Naive thymus-derived CD4-positive, alpha-beta T cell (primary cell): ENCODE results near the gene TCTN1. TPM values are rescaled to one million over a fixed set of nuclear protein-coding genes. Genes with fewer than 3 reads are reported as not detected.

Experiments
- ATAC-seq: fragments of 150-1000 bp; cut with Tn5 transposase; 2 replicates; pipeline ENCODE4 v1.10.0; 2021; ENCODE audit warnings: mild to moderate bottlenecking, moderate library complexity
- CTCF ChIA-PET: fragments of 350-600 bp; sonication (Branson Sonifier 250); formaldehyde crosslinking; loops from one replicate; lab custom pipeline; 2021; ENCODE audit warnings: antibody characterized with exemption; lab: Charles Lee
- POLR2A ChIA-PET: fragments of 350-600 bp; sonication (Branson Sonifier 250); formaldehyde crosslinking; loops from one replicate; lab custom pipeline; 2021; ENCODE audit warnings: antibody characterized with exemption, inconsistent platforms; lab: Charles Lee
- DNase-seq, 9 donors: peaks; one replicate each; pipeline versions ENCODE4 v3.0.0 to v3.0.0-alpha.2; 2020 to 2022; ENCODE audit warnings: mixed read lengths in 1 of 9
- H3K27ac ChIP-seq: one replicate; pipeline ENCODE4 v1.7.0; 2013; ENCODE audit warnings: mild to moderate bottlenecking, low read depth, low read length, moderate library complexity
- H3K27me3 ChIP-seq, 2 donors: one replicate each; pipeline ENCODE4 v1.7.0; 2013; ENCODE audit warnings: low read length in 2 of 2, mild to moderate bottlenecking in 2 of 2, moderate library complexity in 2 of 2; ENCODE audit not compliant: control insufficient read depth in 2 of 2, insufficient read depth in 2 of 2
- H3K36me3 ChIP-seq, 3 experiments: 1 replicate in 2 of 3; 2 replicates in 1 of 3; pipeline ENCODE4 v1.7.0; 2013; ENCODE audit warnings: low read length in 3 of 3, mild to moderate bottlenecking in 3 of 3, moderate library complexity in 1 of 3; ENCODE audit not compliant: insufficient read depth in 3 of 3, control insufficient read depth in 2 of 3
- H3K4me1 ChIP-seq, 2 donors: one replicate each; pipeline ENCODE4 v1.7.0; 2013; ENCODE audit warnings: low read length in 2 of 2, mild to moderate bottlenecking in 2 of 2, moderate library complexity in 1 of 2; ENCODE audit not compliant: control insufficient read depth in 2 of 2, insufficient read depth in 2 of 2
- H3K4me3 ChIP-seq: 2 replicates; pipeline ENCODE4 v1.7.0; 2013; ENCODE audit warnings: mild to moderate bottlenecking, low read length
- H3K9me3 ChIP-seq, 3 experiments: 1 replicate in 2 of 3; 2 replicates in 1 of 3; pipeline ENCODE4 v1.7.0; 2013; ENCODE audit warnings: low read length in 3 of 3; ENCODE audit not compliant: control insufficient read depth in 2 of 3
- H3K27ac Mint-ChIP-seq, 9 donors: one replicate each; pipeline ENCODE4 v1.8.0; 2020 to 2022; ENCODE audit warnings: mixed read lengths in 9 of 9, mild to moderate bottlenecking in 8 of 9, moderate library complexity in 5 of 9, inconsistent platforms in 2 of 9
- H3K27me3 Mint-ChIP-seq, 5 donors: one replicate each; pipeline ENCODE4 v1.8.0; 2021 to 2022; ENCODE audit warnings: mixed read lengths in 5 of 5, mild to moderate bottlenecking in 1 of 5
- H3K36me3 Mint-ChIP-seq, 5 donors: one replicate each; pipeline ENCODE4 v1.8.0; 2020 to 2022; ENCODE audit warnings: mixed read lengths in 5 of 5, mild to moderate bottlenecking in 3 of 5, inconsistent platforms in 1 of 5
- H3K4me1 Mint-ChIP-seq, 7 donors: one replicate each; pipeline ENCODE4 v1.8.0; 2020 to 2022; ENCODE audit warnings: mixed read lengths in 7 of 7, mild to moderate bottlenecking in 3 of 7, inconsistent platforms in 1 of 7
- H3K4me3 Mint-ChIP-seq, 10 donors: one replicate each; pipeline ENCODE4 v1.8.0; 2020 to 2022; ENCODE audit warnings: mild to moderate bottlenecking in 10 of 10, mixed read lengths in 10 of 10, moderate library complexity in 6 of 10, inconsistent platforms in 2 of 10
- H3K9me3 Mint-ChIP-seq, 11 donors: one replicate each; pipeline ENCODE4 v1.8.0; 2020 to 2022; ENCODE audit warnings: mixed read lengths in 11 of 11, mild to moderate bottlenecking in 4 of 11, inconsistent platforms in 1 of 11, moderate library complexity in 1 of 11
- intact Hi-C, 2 donors: fragments of 100-400 bp; cut with micrococcal nuclease; formaldehyde crosslinking; loops; one replicate each; pipeline ENCODE4 v1.15.1; 2023
- polyA plus RNA-seq, 2 donors: library from polyadenylated mRNA; unstranded; fragments of 300-500 nt; fragmentation: Illumina TruSeq; gene quantifications; one replicate each; pipeline ENCODE4 v1.2.3, GENCODE V29; 2021
- total RNA-seq, 6 experiments: library from RNA in 5 of 6; stranded (reverse) in 5 of 6; gene quantifications; 1 replicate in 5 of 6; 2 replicates in 1 of 6; pipeline ENCODE4 v1.2.3 and lab custom pipeline; 2021 to 2026

The TCTN1 gene
- total and polyA plus RNA-seq, 7 experiments from 2014 or later, result 4.2 to 13.0 (median 8.8) TPM

DNA sequence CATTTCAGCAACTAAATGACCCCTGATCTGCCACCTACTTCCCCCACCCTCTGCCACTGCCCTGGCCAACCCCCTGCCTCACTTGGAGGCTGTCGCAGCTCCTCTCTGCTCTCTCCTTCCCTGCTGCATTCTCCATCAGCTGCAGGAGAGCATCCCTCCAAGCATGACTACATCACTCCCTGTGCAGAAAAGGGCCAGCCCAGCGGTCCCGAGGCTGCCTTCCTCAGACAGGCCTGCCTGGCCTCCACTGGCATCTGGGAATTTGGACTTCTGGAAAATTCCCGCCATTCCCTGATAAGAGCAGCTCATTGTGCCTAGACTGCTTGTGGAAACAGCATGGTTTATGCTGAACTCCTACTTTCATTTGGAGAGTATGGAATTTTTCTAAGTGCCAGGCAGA lies 62.2 kb downstream of the TCTN1 start:
- ATAC-seq, result no peak
- Mint-ChIP-seq H3K27ac (peak overlapping the region in 3 of 9 donors; percentile 21 to 43 (median 36)), H3K27me3 (no peaks in the 10 kb centered on the region), H3K9me3 (peaks cover 0 to 10% (median 3%) of the 10 kb centered on the region in 11 donors), H3K4me3 (peak overlapping the region in 2 of 10 donors; percentile 14 to 45), H3K36me3 (peaks cover 4 to 35% (median 25%) of the 10 kb centered on the region in 5 donors), H3K4me1 (peaks cover 29 to 53% (median 45%) of the 10 kb centered on the region in 7 donors)
- intact Hi-C loops, result loop anchor here in 1 of 2 donors (2.0 kb wide), 1 partner anchor 23 kb away; no protein-coding TSS in a partner anchor
- no peak overlapping the region for H3K27ac ChIP-seq
- H3K36me3 ChIP-seq, result no peaks in the 10 kb centered on the region
- ChIA-PET CTCF (interaction anchor here (0.6 kb wide), 1 partner anchor 20 kb away, joined by 3 read pairs; no protein-coding TSS in a partner anchor), POLR2A (interaction anchor here (1.1 kb wide), 2 partner anchors 12 to 208 kb away, joined by 3 read pairs; partner anchors contain the start of gene GPN3)
- H3K9me3 ChIP-seq, result no peaks in the 10 kb centered on the region
- no peak overlapping the region for H3K4me3 ChIP-seq
- no peak for DNase-seq
- H3K27me3 ChIP-seq, result no peaks in the 10 kb centered on the region
- peaks cover 15 to 23% of the 10 kb centered on the region in 2 donors for H3K4me1 ChIP-seq

GRCh38 chr12:110677206-110677911 lies 63.4 kb downstream of the TCTN1 start:
- ChIA-PET CTCF (interaction anchor here (1.0 to 1.8 kb wide), 5 partner anchors 8 to 76 kb away, joined by 3 to 6 read pairs (median 5); partner anchors contain the start of gene TCTN1), POLR2A (interaction anchor here (0.6 to 1.3 kb wide), 3 partner anchors 11 to 210 kb away, joined by 3 to 7 read pairs (median 3); partner anchors contain the start of genes GPN3 and HVCN1)
- no peaks in the 10 kb centered on the region for H3K27me3 ChIP-seq
- ATAC-seq (peak; percentile 61), DNase-seq (peak in 2 of 9 donors; percentile 16 to 17)
- H3K36me3 ChIP-seq, result no peaks in the 10 kb centered on the region
- H3K9me3 ChIP-seq, result no peaks in the 10 kb centered on the region
- H3K27ac ChIP-seq, result peak overlapping the region; percentile 16
- H3K9me3 Mint-ChIP-seq, result peaks cover 0 to 10% (median 3%) of the 10 kb centered on the region in 11 donors
- peak overlapping the region; percentile 1 for H3K4me3 ChIP-seq
- peaks cover 15 to 23% of the 10 kb centered on the region in 2 donors for H3K4me1 ChIP-seq
- H3K4me3 Mint-ChIP-seq, result peak overlapping the region; percentile 34 to 80 (median 60)
- H3K27me3 Mint-ChIP-seq, result no peaks in the 10 kb centered on the region
- H3K36me3 Mint-ChIP-seq, result peaks cover 9 to 41% (median 31%) of the 10 kb centered on the region in 5 donors
- peaks cover 31 to 53% (median 44%) of the 10 kb centered on the region in 7 donors for H3K4me1 Mint-ChIP-seq
- peak overlapping the region; percentile 29 to 91 (median 84) for H3K27ac Mint-ChIP-seq
- intact Hi-C loops, result loop anchor here in 1 of 2 donors (2.0 kb wide), 1 partner anchor 21 kb away; no protein-coding TSS in a partner anchor

GRCh38 chr12:110677982-110678381 lies 64.1 kb downstream of the TCTN1 start:
- peaks cover 15 to 23% of the 10 kb centered on the region in 2 donors for H3K4me1 ChIP-seq
- Mint-ChIP-seq H3K27me3 (no peaks in the 10 kb centered on the region), H3K4me3 (peak overlapping the region; percentile 34 to 80 (median 60)), H3K9me3 (peaks cover 0 to 10% (median 3%) of the 10 kb centered on the region in 11 donors), H3K4me1 (peaks cover 31 to 53% (median 40%) of the 10 kb centered on the region in 7 donors), H3K27ac (peak overlapping the region; percentile 29 to 91 (median 84)), H3K36me3 (peaks cover 9 to 40% (median 27%) of the 10 kb centered on the region in 5 donors)
- DNase-seq (no peak), ATAC-seq (peak; percentile 24)
- intact Hi-C loops, result loop anchor here in 1 of 2 donors (2.0 kb wide), 1 partner anchor 21 kb away; no protein-coding TSS in a partner anchor
- no peaks in the 10 kb centered on the region for H3K27me3 ChIP-seq
- no peak overlapping the region for H3K4me3 ChIP-seq
- POLR2A ChIA-PET, result interaction anchor here (0.6 to 1.3 kb wide), 3 partner anchors 11 to 158 kb away, joined by 3 to 7 read pairs (median 5); partner anchors contain the start of gene HVCN1
- CTCF ChIA-PET, result interaction anchor here (0.6 to 1.8 kb wide), 6 partner anchors 8 to 76 kb away, joined by 3 to 6 read pairs (median 5); partner anchors contain the start of gene TCTN1
- no peaks in the 10 kb centered on the region for H3K9me3 ChIP-seq
- peak overlapping the region; percentile 16 for H3K27ac ChIP-seq
- peaks cover 0 to under 1% (median 0%) of the 10 kb centered on the region in 3 experiments for H3K36me3 ChIP-seq

DNA sequence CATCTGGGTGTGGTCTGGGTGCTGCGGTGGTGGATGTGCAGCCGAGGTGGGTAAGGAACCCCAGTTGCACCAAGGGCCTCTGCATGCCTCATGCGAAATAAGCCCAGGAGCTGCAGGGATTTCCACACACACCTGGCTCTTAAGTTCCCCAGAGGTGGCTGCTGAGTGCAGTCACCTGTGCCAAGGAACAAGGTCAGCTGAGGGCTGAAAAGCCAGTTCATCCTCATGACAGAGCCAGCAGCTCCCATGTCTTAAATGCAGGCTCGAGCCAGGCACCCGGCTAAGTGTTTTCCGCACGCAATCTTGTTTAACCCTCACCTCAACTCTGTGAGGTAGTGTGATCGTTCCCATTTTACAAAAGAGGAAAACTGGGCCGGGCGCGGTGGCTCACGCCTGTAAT lies 65.3 kb downstream of the TCTN1 start:
- peak overlapping the region in 1 of 9 donors; percentile 34 for H3K27ac Mint-ChIP-seq
- POLR2A ChIA-PET, result no interaction called here
- peaks cover 0 to 7% (median 3%) of the 10 kb centered on the region in 11 donors for H3K9me3 Mint-ChIP-seq
- peaks cover 15 to 23% of the 10 kb centered on the region in 2 donors for H3K4me1 ChIP-seq
- intact Hi-C loops, result no loop called here
- no peak overlapping the region for H3K27ac ChIP-seq
- ATAC-seq (no peak), DNase-seq (no peak)
- H3K27me3 ChIP-seq, result no peaks in the 10 kb centered on the region
- CTCF ChIA-PET, result interaction anchor here (0.6 to 0.9 kb wide), 3 partner anchors 9 to 79 kb away, joined by 3 to 4 read pairs (median 3); no protein-coding TSS in a partner anchor
- H3K4me3 ChIP-seq, result no peak overlapping the region
- peaks cover 9 to 44% (median 23%) of the 10 kb centered on the region in 5 donors for H3K36me3 Mint-ChIP-seq
- no peaks in the 10 kb centered on the region for H3K9me3 ChIP-seq
- H3K4me3 Mint-ChIP-seq, result peak overlapping the region in 1 of 10 donors; percentile 25
- peaks cover 0 to 4% (median 0%) of the 10 kb centered on the region in 3 experiments for H3K36me3 ChIP-seq
- H3K27me3 Mint-ChIP-seq, result no peaks in the 10 kb centered on the region
- H3K4me1 Mint-ChIP-seq, result peaks cover 31 to 57% (median 35%) of the 10 kb centered on the region in 7 donors

DNA sequence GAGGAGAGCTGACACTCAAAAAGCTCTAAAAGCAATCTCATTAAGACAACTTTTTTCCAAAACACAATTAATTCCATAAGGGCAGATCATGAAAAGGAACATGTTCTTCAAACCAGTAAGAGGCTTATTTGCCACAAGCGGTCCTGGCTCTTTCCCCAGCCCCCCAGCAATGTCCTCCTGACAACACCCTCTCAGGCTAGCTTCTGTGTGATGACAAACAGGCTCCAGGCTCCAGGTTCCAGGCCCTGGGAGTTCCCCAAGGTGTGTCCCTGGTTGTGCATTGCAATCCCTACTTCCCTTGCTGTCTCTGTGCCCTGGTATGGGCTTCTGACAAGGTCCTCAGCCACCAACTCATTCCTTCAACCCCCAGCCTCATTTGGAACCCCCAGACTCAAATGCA lies 66.1 kb downstream of the TCTN1 start:
- Histone ChIP-seq H3K27me3 (no peaks in the 10 kb centered on the region), H3K36me3 (peaks cover 0 to 7% (median 0%) of the 10 kb centered on the region in 3 experiments), H3K4me3 (no peak overlapping the region), H3K27ac (no peak overlapping the region), H3K4me1 (peaks cover 15 to 23% of the 10 kb centered on the region in 2 donors), H3K9me3 (no peaks in the 10 kb centered on the region)
- H3K4me3 Mint-ChIP-seq, result no peak overlapping the region
- peaks cover 5 to 45% (median 22%) of the 10 kb centered on the region in 5 donors for H3K36me3 Mint-ChIP-seq
- H3K27me3 Mint-ChIP-seq, result no peaks in the 10 kb centered on the region
- DNase-seq (no peak), ATAC-seq (no peak)
- CTCF ChIA-PET, result no interaction called here
- POLR2A ChIA-PET, result no interaction called here
- peak overlapping the region in 4 of 9 donors; percentile 13 to 63 (median 33) for H3K27ac Mint-ChIP-seq
- H3K4me1 Mint-ChIP-seq, result peaks cover 30 to 58% (median 35%) of the 10 kb centered on the region in 7 donors
- peaks cover 0 to 4% (median 0%) of the 10 kb centered on the region in 11 donors for H3K9me3 Mint-ChIP-seq
- intact Hi-C loops, result no loop called here

DNA sequence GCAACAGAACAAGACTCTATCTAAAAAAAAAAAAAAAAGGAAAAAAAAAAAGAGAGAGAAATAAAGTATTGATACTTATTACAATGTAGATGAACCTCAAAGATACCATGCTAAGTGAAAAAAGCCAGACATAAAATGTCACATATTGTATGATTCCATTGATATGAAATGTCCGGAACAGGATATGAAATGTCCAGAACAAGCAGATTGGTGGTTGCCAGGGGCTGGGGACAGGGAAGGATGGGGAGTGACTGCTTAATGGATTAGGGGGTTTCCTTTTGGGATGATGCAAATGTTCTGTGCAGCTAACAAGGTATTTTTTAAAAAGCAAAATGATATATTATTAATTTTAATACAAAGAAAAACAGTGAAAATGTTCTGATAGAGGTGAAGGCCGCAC lies 70.0 kb downstream of the TCTN1 start:
- H3K36me3 Mint-ChIP-seq, result peaks cover 5 to 51% (median 27%) of the 10 kb centered on the region in 5 donors
- no peak overlapping the region for H3K4me3 Mint-ChIP-seq
- intact Hi-C loops, result no loop called here
- CTCF ChIA-PET, result no interaction called here
- H3K27ac Mint-ChIP-seq, result no peak overlapping the region
- Histone ChIP-seq H3K27me3 (no peaks in the 10 kb centered on the region), H3K36me3 (peaks cover 0 to 7% (median 0%) of the 10 kb centered on the region in 3 experiments), H3K4me1 (peaks cover 7 to 12% of the 10 kb centered on the region in 2 donors), H3K4me3 (no peak overlapping the region), H3K9me3 (no peaks in the 10 kb centered on the region), H3K27ac (no peak overlapping the region)
- H3K9me3 Mint-ChIP-seq, result peaks cover 0 to 4% (median 0%) of the 10 kb centered on the region in 11 donors
- peaks cover 0 to 9% (median 0%) of the 10 kb centered on the region in 5 donors for H3K27me3 Mint-ChIP-seq
- POLR2A ChIA-PET, result interaction anchor here (1.0 kb wide), 1 partner anchor 81 kb away, joined by 3 read pairs; no protein-coding TSS in a partner anchor
- peaks cover 21 to 63% (median 39%) of the 10 kb centered on the region in 7 donors for H3K4me1 Mint-ChIP-seq
- DNase-seq, result no peak
- ATAC-seq, result no peak
